ENCODE data around the gene MCF2L.

Gene MCF2L

GRCh38 chr13:113117911-113118260, 148.9 kb downstream of the MCF2L start:
- DNase-seq, result no peak

- no peak for DNase-seq
Observed at GRCh38 chr13:113118261-113119021, 149.4 kb downstream of the MCF2L start.

- DNase-seq, result no peak
Observed at GRCh38 chr13:113119166-113119821, 150.3 kb downstream of the MCF2L start.

GRCh38 chr13:113119822-113120189, 150.8 kb downstream of the MCF2L start:
- DNase-seq, result no peak

GRCh38 chr13:113120300-113121182, 151.5 kb downstream of the MCF2L start:
- DNase-seq, result no peak

GRCh38 chr13:113121183-113121927, 152.3 kb downstream of the MCF2L start:
- DNase-seq, result no peak

- no peak for DNase-seq
Observed at GRCh38 chr13:113121928-113122471, 153.0 kb downstream of the MCF2L start.

- no peak for DNase-seq
Observed at GRCh38 chr13:113122550-113123225, 153.7 kb downstream of the MCF2L start, which contains the start of gene F10. Gene F10, plus strand, starts transcription at chr13:113122799. Its CDS starts 57 bp downstream, at chr13:113122856.

GRCh38 chr13:113123226-113124201, 154.5 kb downstream of the MCF2L start:
- DNase-seq, result no peak

- DNase-seq, result no peak
Observed at GRCh38 chr13:113124211-113124970, 155.4 kb downstream of the MCF2L start.

GRCh38 chr13:113125506-113126264, 156.7 kb downstream of the MCF2L start:
- no peak for DNase-seq

- DNase-seq, result no peak
Observed at GRCh38 chr13:113126265-113127150, 157.5 kb downstream of the MCF2L start.

- DNase-seq, result no peak
Observed at GRCh38 chr13:113129480-113129879, 160.5 kb downstream of the MCF2L start.

GRCh38 chr13:113129921-113130750, 161.1 kb downstream of the MCF2L start:
- no peak for DNase-seq

GRCh38 chr13:113135281-113135760, 166.3 kb downstream of the MCF2L start:
- DNase-seq, result no peak

- no peak for DNase-seq
Observed at GRCh38 chr13:113137691-113138298, 168.8 kb downstream of the MCF2L start.

Measured in midbrain (tissue), 1 donor.